ENCODE measurements around the gene EDC3. TPM values are rescaled to one million over a fixed set of nuclear protein-coding genes. Genes with fewer than 3 reads are reported as not detected.

The EDC3 gene
- total RNA-seq, 3 donors from 2014 or later, result 30.9 to 31.9 (median 31.6) TPM

DNA sequence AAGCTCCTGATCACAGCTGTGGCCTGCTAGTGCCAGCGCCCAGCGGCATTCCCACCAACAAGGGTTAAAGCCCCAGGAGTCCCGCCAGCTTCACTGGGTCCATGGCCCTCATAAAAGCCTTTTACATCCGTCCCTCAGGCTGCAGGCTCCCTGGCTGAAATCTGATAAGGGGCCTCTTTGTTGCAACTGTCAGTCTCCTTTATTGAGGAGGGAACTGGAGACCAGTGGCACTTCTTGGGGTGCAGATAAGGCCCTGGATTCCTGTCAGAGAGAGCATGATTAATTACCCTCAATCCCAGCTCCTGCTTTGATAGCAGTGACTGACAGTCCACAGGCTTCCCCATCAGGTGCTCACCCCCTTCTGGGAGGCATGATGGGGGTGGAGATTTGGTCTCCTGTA lies 111.0 kb downstream of the EDC3 start:
- intact Hi-C loops (cut with DNase I, micrococcal nuclease), result no loop called here
- no peak for ATAC-seq
- Histone ChIP-seq H3K4me1 (ENCODE audit: low read depth) (no peaks in the 10 kb centered on the region), H3K4me3 (no peak overlapping the region), H3K9me3 (no peaks in the 10 kb centered on the region), H3K36me3 (ENCODE audit: low read depth) (no peaks in the 10 kb centered on the region)
- TF ChIP-seq, protein P1, sequence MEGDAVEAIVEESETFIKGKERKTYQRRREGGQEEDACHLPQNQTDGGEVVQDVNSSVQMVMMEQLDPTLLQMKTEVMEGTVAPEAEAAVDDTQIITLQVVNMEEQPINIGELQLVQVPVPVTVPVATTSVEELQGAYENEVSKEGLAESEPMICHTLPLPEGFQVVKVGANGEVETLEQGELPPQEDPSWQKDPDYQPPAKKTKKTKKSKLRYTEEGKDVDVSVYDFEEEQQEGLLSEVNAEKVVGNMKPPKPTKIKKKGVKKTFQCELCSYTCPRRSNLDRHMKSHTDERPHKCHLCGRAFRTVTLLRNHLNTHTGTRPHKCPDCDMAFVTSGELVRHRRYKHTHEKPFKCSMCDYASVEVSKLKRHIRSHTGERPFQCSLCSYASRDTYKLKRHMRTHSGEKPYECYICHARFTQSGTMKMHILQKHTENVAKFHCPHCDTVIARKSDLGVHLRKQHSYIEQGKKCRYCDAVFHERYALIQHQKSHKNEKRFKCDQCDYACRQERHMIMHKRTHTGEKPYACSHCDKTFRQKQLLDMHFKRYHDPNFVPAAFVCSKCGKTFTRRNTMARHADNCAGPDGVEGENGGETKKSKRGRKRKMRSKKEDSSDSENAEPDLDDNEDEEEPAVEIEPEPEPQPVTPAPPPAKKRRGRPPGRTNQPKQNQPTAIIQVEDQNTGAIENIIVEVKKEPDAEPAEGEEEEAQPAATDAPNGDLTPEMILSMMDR (IDR thresholded peaks at IDR 0.05), result no peak
- no peak for DNase-seq

DNA sequence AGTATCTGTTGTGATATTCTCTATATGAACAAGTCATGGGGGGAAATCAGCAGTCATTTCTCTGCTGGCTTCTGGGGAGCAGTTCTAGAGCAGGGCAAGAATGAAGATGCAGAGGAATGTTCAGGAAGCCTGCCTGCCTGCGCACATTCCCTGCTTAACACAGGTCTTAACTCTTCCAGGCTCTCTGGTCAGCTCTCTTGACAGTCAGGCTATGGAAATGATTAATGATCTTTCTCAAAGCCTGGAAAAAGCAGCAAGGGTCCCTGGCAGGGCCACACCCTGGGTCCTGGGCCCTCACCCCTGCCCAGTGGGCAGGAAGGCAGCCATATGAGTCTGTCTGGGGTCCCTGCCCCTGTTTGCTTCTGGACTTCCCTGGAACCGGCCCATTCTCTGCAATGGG lies 111.6 kb downstream of the EDC3 start:
- Histone ChIP-seq H3K4me1 (ENCODE audit: low read depth) (no peaks in the 10 kb centered on the region), H3K4me3 (no peak overlapping the region), H3K9me3 (no peaks in the 10 kb centered on the region), H3K36me3 (ENCODE audit: low read depth) (no peaks in the 10 kb centered on the region)
- TF ChIP-seq, protein P1 (IDR thresholded peaks at IDR 0.05), result no peak
- ATAC-seq (no peak), DNase-seq (no peak)
- intact Hi-C loops (cut with DNase I, micrococcal nuclease), result no loop called here

Other genes starting within 250 kb of the EDC3 start
- gene UBL7, start 234.9 kb downstream of the EDC3 start, total RNA-seq, result 10 to 100 TPM; 29.5 to 43.5 (median 37.6) TPM
- 10 to 100 TPM; 10.3 to 14.5 (median 11.5) TPM for gene ARID3B, start 154.8 kb downstream of the EDC3 start, total RNA-seq
- gene CLK3, start 80.2 kb downstream of the EDC3 start, total RNA-seq, result 100 to 1,000 TPM in 2 of 3 donors, 10 to 100 TPM in 1; 92.7 to 120 (median 110) TPM
- under 1 TPM in 2 of 3 donors, not detected in 1; 0.13 to 0.27 TPM for gene CYP1A1, start 29.5 kb upstream of the EDC3 start, total RNA-seq
- gene CYP1A2, start 52.8 kb upstream of the EDC3 start, total RNA-seq, result not detected
- gene CSK, start 86.1 kb upstream of the EDC3 start, total RNA-seq, result 100 to 1,000 TPM in 1 of 3 donors, 10 to 100 TPM in 2; 66.2 to 103 (median 90.5) TPM
- under 1 TPM; 0.32 to 0.60 (median 0.55) TPM for gene LMAN1L, start 116.8 kb upstream of the EDC3 start, total RNA-seq
- under 1 TPM in 2 of 3 donors, not detected in 1; 0.16 to 0.19 TPM for gene CPLX3, start 130.6 kb upstream of the EDC3 start, total RNA-seq
- gene ULK3, start 147.1 kb upstream of the EDC3 start, total RNA-seq, result 10 to 100 TPM; 66.5 to 89.3 (median 73.1) TPM
- 100 to 1,000 TPM; 125 to 236 (median 218) TPM for gene SCAMP2, start 177.3 kb upstream of the EDC3 start, total RNA-seq
- 10 to 100 TPM; 50.2 to 96.5 (median 68.3) TPM for gene MPI, start 194.0 kb upstream of the EDC3 start, total RNA-seq
- gene FAM219B, start 210.8 kb upstream of the EDC3 start, total RNA-seq, result 10 to 100 TPM; 50.7 to 88.2 (median 83.1) TPM
- gene COX5A, start 242.0 kb upstream of the EDC3 start, total RNA-seq, result 100 to 1,000 TPM; 312 to 673 (median 597) TPM

All from mucosa of descending colon (tissue), 3 donors.